Astrocyte of the cerebellum (primary cell): ENCODE measurements around the gene TARDBP.

Experiments used
- DNase-seq: peaks from one replicate; pipeline ENCODE4 v3.0.0-alpha.2; 2011; ENCODE audit warnings: low read depth
- H3K4me3 ChIP-seq: 2 replicates; pipeline ENCODE4 v1.5.1; 2011; ENCODE audit warnings: mild to moderate bottlenecking, low read depth, low read length, moderate library complexity
- in situ Hi-C: cut with HindIII; loops from 2 replicates; pipeline ENCODE4 v1.10.0; 2017; ENCODE audit warnings: low sequenced_read_pairs
- TF ChIP-seq, protein P1 (sequence below): IDR thresholded peaks from 2 replicates; pipeline ENCODE4 v1.5.1; 2012; ENCODE audit warnings: low read length, low read depth, moderate library complexity, mild to moderate bottlenecking; ENCODE audit errors: missing control alignments

Gene TARDBP

DNA sequence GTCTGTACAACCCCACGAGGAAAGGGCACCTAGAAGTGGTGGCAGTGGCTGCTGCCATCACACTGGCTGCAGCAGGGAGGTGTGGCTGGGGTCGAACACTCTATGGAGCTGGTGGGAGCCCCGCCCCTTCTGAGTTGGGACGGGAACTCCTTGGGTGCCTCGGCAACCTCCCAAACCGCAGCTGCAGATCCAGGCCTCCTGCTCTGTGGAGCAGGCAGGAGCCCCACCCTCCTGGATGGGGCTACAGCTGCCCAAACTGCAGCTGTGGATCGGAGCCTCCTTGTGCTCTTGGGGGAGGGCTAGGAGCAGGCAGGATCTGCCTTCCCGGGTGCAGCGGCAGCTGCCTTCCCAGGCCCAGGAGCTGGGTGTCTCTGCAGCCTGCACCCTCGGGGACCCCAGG is 38.9 kb upstream of the TARDBP start:
- TF ChIP-seq, protein P1, sequence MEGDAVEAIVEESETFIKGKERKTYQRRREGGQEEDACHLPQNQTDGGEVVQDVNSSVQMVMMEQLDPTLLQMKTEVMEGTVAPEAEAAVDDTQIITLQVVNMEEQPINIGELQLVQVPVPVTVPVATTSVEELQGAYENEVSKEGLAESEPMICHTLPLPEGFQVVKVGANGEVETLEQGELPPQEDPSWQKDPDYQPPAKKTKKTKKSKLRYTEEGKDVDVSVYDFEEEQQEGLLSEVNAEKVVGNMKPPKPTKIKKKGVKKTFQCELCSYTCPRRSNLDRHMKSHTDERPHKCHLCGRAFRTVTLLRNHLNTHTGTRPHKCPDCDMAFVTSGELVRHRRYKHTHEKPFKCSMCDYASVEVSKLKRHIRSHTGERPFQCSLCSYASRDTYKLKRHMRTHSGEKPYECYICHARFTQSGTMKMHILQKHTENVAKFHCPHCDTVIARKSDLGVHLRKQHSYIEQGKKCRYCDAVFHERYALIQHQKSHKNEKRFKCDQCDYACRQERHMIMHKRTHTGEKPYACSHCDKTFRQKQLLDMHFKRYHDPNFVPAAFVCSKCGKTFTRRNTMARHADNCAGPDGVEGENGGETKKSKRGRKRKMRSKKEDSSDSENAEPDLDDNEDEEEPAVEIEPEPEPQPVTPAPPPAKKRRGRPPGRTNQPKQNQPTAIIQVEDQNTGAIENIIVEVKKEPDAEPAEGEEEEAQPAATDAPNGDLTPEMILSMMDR = no peak
- no peak for DNase-seq
- no peak overlapping the region for H3K4me3 ChIP-seq
- in situ Hi-C loops = no loop called here

DNA sequence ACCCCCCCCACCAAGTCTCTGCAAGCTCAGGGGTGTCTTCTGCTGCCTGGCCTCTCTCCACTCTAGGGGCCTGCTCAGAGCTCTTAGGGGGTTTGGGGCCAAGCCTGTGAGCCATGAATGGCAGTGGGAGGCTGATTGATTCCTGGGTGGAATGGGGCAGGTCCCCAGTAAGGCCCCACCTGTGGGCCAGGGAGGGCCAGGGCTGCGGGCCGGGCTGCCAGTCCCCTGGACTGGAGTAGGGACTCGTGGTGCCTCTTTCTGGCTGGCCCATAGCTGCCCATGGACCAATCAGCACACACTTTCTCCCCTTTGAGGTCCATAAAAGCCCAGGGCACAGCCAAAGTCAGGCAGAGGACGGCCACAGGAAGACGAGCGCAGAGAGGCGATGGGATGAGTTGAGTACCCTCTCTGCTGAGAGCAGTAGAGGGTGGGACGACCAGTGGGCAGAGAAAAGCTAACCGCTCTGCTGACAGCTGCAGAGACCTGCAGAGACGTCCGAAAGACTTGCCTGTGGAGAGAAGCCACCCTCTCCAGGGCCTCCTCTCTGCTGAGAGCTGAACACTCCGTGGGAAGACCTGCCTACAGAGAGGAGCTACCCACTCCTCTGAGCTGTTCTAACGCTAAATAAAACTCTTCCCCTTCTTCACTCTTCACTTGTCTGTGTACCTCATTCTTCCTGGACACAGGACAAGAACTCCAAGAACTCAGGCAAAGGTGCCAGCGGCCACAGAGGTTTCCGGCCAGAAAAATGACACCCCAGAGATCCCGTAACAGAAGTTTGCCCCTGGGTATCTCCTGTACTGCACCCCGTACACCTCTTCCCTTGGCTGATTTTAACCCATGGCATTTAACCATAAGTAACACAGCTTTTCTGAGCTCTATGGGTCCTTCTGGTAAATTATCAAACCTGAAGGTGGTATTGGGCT is 38.2 kb upstream of the TARDBP start:
- no peak for DNase-seq
- in situ Hi-C loops = no loop called here
- H3K4me3 ChIP-seq = no peak overlapping the region
- TF ChIP-seq, protein P1 = no peak

DNA sequence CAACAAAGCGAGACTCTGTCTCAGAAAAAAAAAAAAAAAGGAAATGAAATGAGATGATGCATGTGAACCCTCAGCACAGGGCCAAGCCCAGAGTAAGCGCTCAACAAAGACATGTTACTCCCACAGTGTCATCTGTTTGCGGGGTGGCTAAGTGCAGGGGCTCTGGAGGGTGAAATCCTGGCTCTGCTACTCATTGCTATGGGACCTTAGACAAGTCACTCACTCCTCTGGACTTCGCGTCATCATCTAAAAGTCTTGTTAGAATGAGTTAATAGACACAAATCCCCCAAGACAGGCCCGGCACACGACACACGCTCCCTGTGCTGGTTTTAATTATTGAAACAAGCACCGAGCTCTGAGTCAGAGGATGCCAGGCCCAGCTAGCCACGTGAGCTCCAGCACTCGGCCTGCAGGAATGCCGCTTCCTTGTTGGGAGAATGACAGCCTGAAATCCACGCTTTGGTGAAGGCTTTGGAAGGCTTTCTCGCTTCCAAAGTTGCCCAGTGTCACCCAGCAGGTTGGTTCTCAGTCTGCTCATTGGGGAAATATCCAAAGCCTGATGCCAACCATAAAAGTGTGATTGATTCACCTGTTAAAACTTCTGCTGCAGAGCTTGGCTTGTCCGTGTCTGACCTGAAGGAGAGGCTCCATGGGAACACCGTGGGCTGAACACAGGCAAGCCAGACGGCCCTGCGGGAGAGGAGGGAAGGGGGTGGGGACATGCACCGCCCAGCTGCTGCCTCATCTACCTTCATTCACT is 36.7 kb upstream of the TARDBP start:
- TF ChIP-seq, protein P1 = no peak
- DNase-seq = peak; percentile 53
- in situ Hi-C loops = no loop called here
- H3K4me3 ChIP-seq = no peak overlapping the region

- TF ChIP-seq, protein P1 = no peak
- no peak for DNase-seq
- no peak overlapping the region for H3K4me3 ChIP-seq
- in situ Hi-C loops = no loop called here
Observed at GRCh38 chr1:10978719-10979118, 33.7 kb upstream of the TARDBP start.

DNA sequence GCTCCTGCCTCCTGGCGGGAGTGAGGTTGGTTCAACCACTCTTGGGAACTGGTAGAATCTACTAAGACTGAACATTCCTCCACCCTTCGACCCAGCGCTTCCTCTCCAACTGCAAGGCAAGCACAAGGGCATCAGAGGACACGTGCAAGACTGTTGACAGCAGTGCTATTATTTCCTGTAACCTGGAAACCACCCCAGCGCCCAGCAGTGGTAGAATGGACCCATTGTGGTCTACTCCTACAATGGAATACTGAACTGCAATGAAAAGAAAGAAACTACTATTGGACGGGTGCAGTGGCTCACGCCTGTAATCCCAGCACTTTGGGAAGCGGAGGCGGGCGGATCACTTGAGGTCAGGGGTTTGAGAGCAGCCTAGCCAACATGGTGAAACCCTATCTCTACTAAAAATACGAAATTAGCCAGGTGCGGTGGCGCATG is 33.0 kb upstream of the TARDBP start:
- in situ Hi-C loops = no loop called here
- TF ChIP-seq, protein P1 = no peak
- H3K4me3 ChIP-seq = no peak overlapping the region
- no peak for DNase-seq

DNA sequence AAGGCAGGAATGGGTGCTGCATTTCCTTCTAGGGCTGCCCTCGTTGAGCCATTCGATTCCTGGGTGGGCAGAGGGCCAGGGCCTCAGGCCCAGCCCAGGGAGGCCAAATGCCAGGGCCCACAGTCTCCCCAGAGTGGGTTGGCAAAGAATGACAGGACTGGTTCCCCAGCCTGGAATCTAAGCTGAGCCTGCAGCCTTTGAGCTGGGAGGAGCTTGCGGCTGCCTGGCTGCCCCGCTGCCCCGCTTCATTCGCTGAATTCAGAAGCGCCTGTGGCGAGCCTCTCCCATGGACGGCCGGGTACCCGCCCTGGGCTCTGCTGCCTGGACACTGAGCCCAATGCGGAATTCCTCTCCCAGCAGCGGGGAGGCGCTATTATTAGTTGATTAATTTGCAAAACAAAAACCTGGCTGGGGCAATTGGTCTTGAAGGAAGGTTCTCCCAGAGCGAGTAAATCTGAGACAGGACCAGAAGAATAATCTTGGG is 32.3 kb upstream of the TARDBP start:
- H3K4me3 ChIP-seq = peak overlapping the region; percentile 22

More for the DNA sequence above, 32.3 kb upstream of the TARDBP start:
- in situ Hi-C loops = no loop called here
- TF ChIP-seq, protein P1 = peak; percentile 47
- peak; percentile 41 for DNase-seq
